ENCODE results near the gene KCNAB1. TPM values are rescaled to one million over a fixed set of nuclear protein-coding genes. Genes with fewer than 3 reads are reported as not detected.

Gene KCNAB1
- total RNA-seq, 2 donors from 2014 or later: 0.49 to 0.81 TPM

DNA sequence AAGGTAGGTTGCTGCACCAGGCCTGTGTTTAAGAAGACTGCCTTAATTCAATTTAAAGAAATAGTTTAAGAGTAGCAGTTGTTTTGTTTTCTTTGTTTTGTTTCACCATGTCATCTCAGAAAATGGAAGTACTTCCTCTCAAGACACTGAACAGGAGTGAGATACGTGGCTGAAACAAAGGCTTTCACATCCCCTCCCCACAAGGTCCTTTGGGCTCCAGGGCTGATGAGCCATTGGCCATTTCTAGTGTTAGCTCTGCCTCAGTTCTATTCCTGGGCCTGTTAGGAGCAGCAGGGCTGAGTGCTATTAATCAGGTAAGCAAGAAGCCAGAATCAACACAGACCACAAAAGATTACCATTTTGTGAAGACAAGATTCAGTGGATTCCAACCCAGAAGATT is 132.8 kb downstream of the KCNAB1 start:
- Mint-ChIP-seq H3K27ac (no peak overlapping the region), H3K36me3 (ENCODE audit: low read depth) (no peaks in the 10 kb centered on the region), H3K4me1 (no peaks in the 10 kb centered on the region), H3K4me3 (no peak overlapping the region), H3K27me3 (ENCODE audit: insufficient read depth) (peaks cover 20% of the 10 kb centered on the region), H3K9me3 (no peaks in the 10 kb centered on the region)
- Histone ChIP-seq H3K4me1 (ENCODE audit: control insufficient read depth, insufficient read depth, low read length) (no peaks in the 10 kb centered on the region), H3K36me3 (ENCODE audit: control insufficient read depth, insufficient read depth, low read length) (no peaks in the 10 kb centered on the region), H3K27ac (ENCODE audit: low read depth, low read length) (no peak overlapping the region), H3K9me3 (ENCODE audit: control insufficient read depth, low read length) (no peaks in the 10 kb centered on the region), H3K9ac (ENCODE audit: extremely low read depth, low read length, poor library complexity, severe bottlenecking) (no peak overlapping the region), H3K4me3 (ENCODE audit: low read length) (no peak overlapping the region), H3K27me3 (ENCODE audit: control insufficient read depth, insufficient read depth, low read length, poor library complexity, severe bottlenecking) (peaks cover 43% of the 10 kb centered on the region)
- DNase-seq: no peak
- WGBS, 2 experiments (ENCODE audit: insufficient coverage in 1 of 2, insufficient read length in 1 of 2): 89 to 90% methylated on average over 1 of the region's 1 CpG
- TF ChIP-seq, protein P1, sequence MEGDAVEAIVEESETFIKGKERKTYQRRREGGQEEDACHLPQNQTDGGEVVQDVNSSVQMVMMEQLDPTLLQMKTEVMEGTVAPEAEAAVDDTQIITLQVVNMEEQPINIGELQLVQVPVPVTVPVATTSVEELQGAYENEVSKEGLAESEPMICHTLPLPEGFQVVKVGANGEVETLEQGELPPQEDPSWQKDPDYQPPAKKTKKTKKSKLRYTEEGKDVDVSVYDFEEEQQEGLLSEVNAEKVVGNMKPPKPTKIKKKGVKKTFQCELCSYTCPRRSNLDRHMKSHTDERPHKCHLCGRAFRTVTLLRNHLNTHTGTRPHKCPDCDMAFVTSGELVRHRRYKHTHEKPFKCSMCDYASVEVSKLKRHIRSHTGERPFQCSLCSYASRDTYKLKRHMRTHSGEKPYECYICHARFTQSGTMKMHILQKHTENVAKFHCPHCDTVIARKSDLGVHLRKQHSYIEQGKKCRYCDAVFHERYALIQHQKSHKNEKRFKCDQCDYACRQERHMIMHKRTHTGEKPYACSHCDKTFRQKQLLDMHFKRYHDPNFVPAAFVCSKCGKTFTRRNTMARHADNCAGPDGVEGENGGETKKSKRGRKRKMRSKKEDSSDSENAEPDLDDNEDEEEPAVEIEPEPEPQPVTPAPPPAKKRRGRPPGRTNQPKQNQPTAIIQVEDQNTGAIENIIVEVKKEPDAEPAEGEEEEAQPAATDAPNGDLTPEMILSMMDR (conservative IDR thresholded peaks at IDR 0.05): no peak

DNA sequence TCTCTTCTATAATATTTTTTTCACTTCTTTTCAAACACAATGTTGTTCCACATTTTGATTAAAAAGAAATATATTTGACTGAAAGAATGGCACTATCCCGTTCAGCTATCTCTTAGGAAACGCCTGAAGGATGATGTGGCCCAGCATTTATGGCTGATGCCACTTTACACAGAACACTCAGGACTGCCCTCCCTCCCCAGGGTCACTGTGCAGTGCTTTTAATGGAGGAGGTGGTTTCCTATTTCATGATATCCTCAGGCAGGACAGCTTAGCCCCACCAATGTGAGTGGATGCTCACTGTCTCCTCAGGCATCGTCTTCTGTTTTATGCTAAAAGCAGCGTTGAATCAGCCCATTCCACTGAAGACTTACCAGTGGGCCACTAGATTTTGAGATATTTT is 135.9 kb downstream of the KCNAB1 start:
- TF ChIP-seq, protein P1 (conservative IDR thresholded peaks at IDR 0.05): no peak
- Mint-ChIP-seq H3K27ac (no peak overlapping the region), H3K36me3 (ENCODE audit: low read depth) (no peaks in the 10 kb centered on the region), H3K27me3 (ENCODE audit: insufficient read depth) (peaks cover 2% of the 10 kb centered on the region), H3K4me3 (no peak overlapping the region), H3K9me3 (no peaks in the 10 kb centered on the region), H3K4me1 (no peaks in the 10 kb centered on the region)
- Histone ChIP-seq H3K4me1 (ENCODE audit: control insufficient read depth, insufficient read depth, low read length) (no peaks in the 10 kb centered on the region), H3K27me3 (ENCODE audit: control insufficient read depth, insufficient read depth, low read length, poor library complexity, severe bottlenecking) (peaks cover 21% of the 10 kb centered on the region), H3K4me3 (ENCODE audit: low read length) (no peak overlapping the region), H3K27ac (ENCODE audit: low read depth, low read length) (no peak overlapping the region), H3K9ac (ENCODE audit: extremely low read depth, low read length, poor library complexity, severe bottlenecking) (no peak overlapping the region), H3K9me3 (ENCODE audit: control insufficient read depth, low read length) (no peaks in the 10 kb centered on the region), H3K36me3 (ENCODE audit: control insufficient read depth, insufficient read depth, low read length) (no peaks in the 10 kb centered on the region)
- 91 to 100% methylated on average over 4 of the region's 4 CpGs for WGBS, 2 experiments (ENCODE audit: insufficient coverage in 1 of 2, insufficient read length in 1 of 2)
- no peak for DNase-seq

DNA sequence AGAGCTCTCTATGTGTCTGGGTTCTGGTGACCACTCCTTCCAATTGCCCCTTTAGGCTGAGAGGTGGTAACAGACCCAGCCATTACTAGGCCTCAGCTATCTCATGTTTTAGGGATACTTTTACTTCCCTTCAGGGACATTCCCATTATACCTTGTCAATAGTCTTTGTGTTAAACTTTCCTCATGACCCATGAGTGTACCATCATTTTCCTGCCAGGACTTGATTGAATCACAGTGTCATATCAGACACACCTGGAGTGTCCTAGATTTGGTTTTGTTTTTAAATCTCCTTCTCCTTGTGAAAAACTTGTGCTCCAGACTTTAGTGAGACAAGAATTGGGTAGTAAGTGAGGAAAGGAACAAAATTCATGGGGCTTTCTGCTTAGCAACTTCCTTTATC is 136.6 kb downstream of the KCNAB1 start:
- no peaks in the 10 kb centered on the region for H3K4me1 Mint-ChIP-seq
- TF ChIP-seq, protein P1 (conservative IDR thresholded peaks at IDR 0.05): no peak
- peaks cover 15% of the 10 kb centered on the region for H3K27me3 ChIP-seq (ENCODE audit: control insufficient read depth, insufficient read depth, low read length, poor library complexity, severe bottlenecking)
- H3K9ac ChIP-seq (ENCODE audit: extremely low read depth, low read length, poor library complexity, severe bottlenecking): no peak overlapping the region
- H3K36me3 Mint-ChIP-seq (ENCODE audit: low read depth): no peaks in the 10 kb centered on the region
- no peaks in the 10 kb centered on the region for H3K27me3 Mint-ChIP-seq (ENCODE audit: insufficient read depth)
- H3K4me1 ChIP-seq (ENCODE audit: control insufficient read depth, insufficient read depth, low read length): no peaks in the 10 kb centered on the region
- no peak for DNase-seq
- H3K4me3 Mint-ChIP-seq: no peak overlapping the region
- no peaks in the 10 kb centered on the region for H3K9me3 ChIP-seq (ENCODE audit: control insufficient read depth, low read length)
- no peak overlapping the region for H3K4me3 ChIP-seq (ENCODE audit: low read length)
- no peak overlapping the region for H3K27ac ChIP-seq (ENCODE audit: low read depth, low read length)
- H3K9me3 Mint-ChIP-seq: no peaks in the 10 kb centered on the region
- H3K36me3 ChIP-seq (ENCODE audit: control insufficient read depth, insufficient read depth, low read length): no peaks in the 10 kb centered on the region
- peak overlapping the region; percentile 54 for H3K27ac Mint-ChIP-seq

Data from endodermal cell (in vitro differentiated cells).